ENCODE measurements around the gene FASTKD1.
"Not testable (repeated sequence)": the region's sequence is repeated elsewhere in the genome, so short reads cannot be mapped to it uniquely, and the experiment has no call there.

The FASTKD1 gene

GRCh38 chr2:169526451-169526850, 47.2 kb downstream of the FASTKD1 start:
- TF ChIP-seq CTCF (IDR thresholded peaks at IDR 0.05; ENCODE audit: low read depth, low read length) = no peak
- DNase-seq (ENCODE audit: extremely low read depth, low read depth) = no peak

- no peak for DNase-seq (ENCODE audit: extremely low read depth, low read depth)
- no peak for TF ChIP-seq CTCF (IDR thresholded peaks at IDR 0.05; ENCODE audit: low read depth, low read length)
Observed at GRCh38 chr2:169525434-169525833, 48.2 kb downstream of the FASTKD1 start.

GRCh38 chr2:169523681-169524080, 50.0 kb downstream of the FASTKD1 start:
- TF ChIP-seq CTCF (IDR thresholded peaks at IDR 0.05; ENCODE audit: low read depth, low read length) = no peak
- no peak for DNase-seq (ENCODE audit: extremely low read depth, low read depth)

- DNase-seq (ENCODE audit: extremely low read depth, low read depth) = no peak
- no peak for TF ChIP-seq CTCF (IDR thresholded peaks at IDR 0.05; ENCODE audit: low read depth, low read length)
Observed at GRCh38 chr2:169520896-169521295, 52.8 kb downstream of the FASTKD1 start.

GRCh38 chr2:169516488-169516995, 57.1 kb downstream of the FASTKD1 start:
- DNase-seq (ENCODE audit: extremely low read depth, low read depth) = not testable (repeated sequence)

- DNase-seq (ENCODE audit: extremely low read depth, low read depth) = not testable (repeated sequence)
Observed at GRCh38 chr2:169514758-169515157, 58.9 kb downstream of the FASTKD1 start.

- no peak for DNase-seq (ENCODE audit: extremely low read depth, low read depth)
- TF ChIP-seq CTCF (IDR thresholded peaks at IDR 0.05; ENCODE audit: low read depth, low read length) = no peak
Observed at GRCh38 chr2:169513926-169514325, 59.7 kb downstream of the FASTKD1 start.

- TF ChIP-seq CTCF (IDR thresholded peaks at IDR 0.05; ENCODE audit: low read depth, low read length) = no peak
- no peak for DNase-seq (ENCODE audit: extremely low read depth, low read depth)
Observed at GRCh38 chr2:169513094-169513493, 60.6 kb downstream of the FASTKD1 start.
